H1 (cell line): ENCODE measurements around the gene RNF152. TPM values are rescaled to one million over a fixed set of nuclear protein-coding genes. Genes with fewer than 3 reads are reported as not detected.

Source experiments
- CHD7 ChIP-seq: fragments of 300-600 bp; sonication (generic); IDR thresholded peaks from 2 replicates; pipeline ENCODE4 v1.7.1; 2012; ENCODE audit warnings: low read length, moderate library complexity, mild to moderate bottlenecking, inconsistent platforms; ENCODE audit not compliant: insufficient replicate concordance
- GABPA ChIP-seq: IDR thresholded peaks from 2 replicates; pipeline ENCODE4 v1.6.1; 2011; ENCODE audit warnings: mild to moderate bottlenecking, low read length, moderate library complexity, borderline replicate concordance; ENCODE audit not compliant: insufficient read depth
- SIX5 ChIP-seq: IDR thresholded peaks from 2 replicates; pipeline ENCODE4 v1.6.1; 2011; ENCODE audit warnings: mild to moderate bottlenecking, low read depth, low read length
- TCF12 ChIP-seq: IDR thresholded peaks from 2 replicates; pipeline ENCODE4 v1.6.1; 2011; ENCODE audit warnings: low read depth, mild to moderate bottlenecking, low read length
- polyA plus RNA-seq, 7 experiments: library from polyadenylated mRNA; depleted of rRNA in 3 of 7; stranded (reverse) in 5 of 7; unstranded in 2 of 7; fragments of >200 nt in 5 of 7; fragments of 200-250 nt in 2 of 7; gene quantifications; 1 replicate in 5 of 7; 2 replicates in 1 of 7; 4 replicates in 1 of 7; pipeline versions ENCODE4 v1.2.1 to v1.2.3, GENCODE V29; 2011 to 2013; ENCODE audit warnings: missing spikeins in 2 of 7, mixed read lengths in 2 of 7
- total RNA-seq: library from RNA; stranded (reverse); fragmentation: NEBNext Ultra II Directional; extraction: Animal tissue kit (Norgen Biotek cat#: 25700); gene quantifications from 2 replicates; pipeline ENCODE4 v1.2.1, GENCODE V29; 2021

Gene RNF152
- total and polyA plus RNA-seq, 2 of the 8 experiments (the other 6 are each of a cell fraction or from before 2014, with no cell fraction given): 1.1 to 2.7 TPM

- TF ChIP-seq CHD7: no peak
- no peak for TF ChIP-seq SIX5
- TF ChIP-seq TCF12: no peak
- TF ChIP-seq GABPA: no peak
Observed at GRCh38 chr18:61817086-61817485, 75.7 kb downstream of the RNF152 start (continued).
